WTC11 (cell line): ENCODE results near the gene FBXO4. TPM values are rescaled to one million over a fixed set of nuclear protein-coding genes. Genes with fewer than 3 reads are reported as not detected.

Experiments
- CREB1 ChIP-seq: sonication (generic); formaldehyde crosslinking; IDR thresholded peaks from 2 replicates; pipeline ENCODE4 v1.8.0; 2023; ENCODE audit warnings: mild to moderate bottlenecking, missing genetic modification reagents
- EMX1 ChIP-seq: fragments of 250-450 bp; sonication (Bioruptor Pico); IDR thresholded peaks from 2 replicates; pipeline ENCODE4 v1.8.0; 2021; ENCODE audit warnings: mild to moderate bottlenecking
- NFE2L1 ChIP-seq: sonication (generic); formaldehyde crosslinking; IDR thresholded peaks from 2 replicates; pipeline ENCODE4 v1.8.1; 2023; ENCODE audit warnings: missing genetic modification reagents
- OVOL2 ChIP-seq: fragments of 250-450 bp; sonication (Bioruptor Pico); IDR thresholded peaks from 2 replicates; pipeline ENCODE4 v1.9.0; 2021; ENCODE audit warnings: mild to moderate bottlenecking, borderline replicate concordance
- RELA ChIP-seq: sonication (generic); formaldehyde crosslinking; IDR thresholded peaks from 2 replicates; pipeline ENCODE4 v1.8.1; 2022; ENCODE audit warnings: missing genetic modification reagents, mild to moderate bottlenecking, borderline replicate concordance
- SMAD3 ChIP-seq: sonication (generic); formaldehyde crosslinking; IDR thresholded peaks from 2 replicates; pipeline ENCODE4 v1.8.0; 2022; ENCODE audit warnings: missing genetic modification reagents, mild to moderate bottlenecking, borderline replicate concordance
- TEAD4 ChIP-seq: sonication (generic); formaldehyde crosslinking; IDR thresholded peaks from 2 replicates; pipeline ENCODE4 v1.8.0; 2022; ENCODE audit warnings: mild to moderate bottlenecking, missing genetic modification reagents
- ZNF396 ChIP-seq: fragments of 250-450 bp; sonication (Bioruptor Pico); IDR thresholded peaks from 2 replicates; pipeline ENCODE4 v1.8.0; 2021; ENCODE audit warnings: mild to moderate bottlenecking, moderate library complexity, borderline replicate concordance
- ZNF416 ChIP-seq: fragments of 250-450 bp; sonication (Bioruptor Pico); IDR thresholded peaks from 2 replicates; pipeline ENCODE4 v1.9.0; 2021; ENCODE audit warnings: mild to moderate bottlenecking, inconsistent platforms
- ZNF423 ChIP-seq: fragments of 250-450 bp; sonication (Bioruptor Pico); IDR thresholded peaks from 2 replicates; pipeline ENCODE4 v2.1.2; 2022; ENCODE audit warnings: mild to moderate bottlenecking, moderate library complexity
- total RNA-seq: library from RNA; stranded (reverse); gene quantifications from 3 replicates; pipeline ENCODE4 v1.2.3, GENCODE V29; 2021
- TF ChIP-seq, protein P1 (sequence below): sonication (generic); formaldehyde crosslinking; IDR thresholded peaks from 2 replicates; pipeline ENCODE4 v1.8.1; 2022; ENCODE audit warnings: mild to moderate bottlenecking, moderate library complexity, missing genetic modification reagents
- TF ChIP-seq, protein P2 (sequence below): sonication (generic); formaldehyde crosslinking; IDR thresholded peaks from 2 replicates; pipeline ENCODE4 v1.8.1; 2023; ENCODE audit warnings: mild to moderate bottlenecking, missing genetic modification reagents, borderline replicate concordance
- TF ChIP-seq, protein P3 (sequence below): sonication (generic); formaldehyde crosslinking; IDR thresholded peaks from 2 replicates; pipeline ENCODE4 v1.8.1; 2023; ENCODE audit warnings: mild to moderate bottlenecking, missing genetic modification reagents, moderate library complexity
- TF ChIP-seq, protein P4 (sequence below): fragments of 250-450 bp; sonication (Bioruptor Pico); IDR thresholded peaks from 2 replicates; pipeline ENCODE4 v1.9.0; 2021; ENCODE audit warnings: mild to moderate bottlenecking
- TF ChIP-seq, protein P5 (sequence below): sonication (generic); formaldehyde crosslinking; IDR thresholded peaks from 2 replicates; pipeline ENCODE4 v1.8.1; 2022; ENCODE audit warnings: low read depth, missing genetic modification reagents, borderline replicate concordance
- TF ChIP-seq, protein P6 (sequence below): fragments of 200-600 bp; IDR thresholded peaks from 2 replicates; pipeline ENCODE4 v1.8.0; 2022; ENCODE audit warnings: antibody characterized with exemption
- TF ChIP-seq, protein P7 (sequence below): fragments of 250-450 bp; sonication (Bioruptor Pico); conservative IDR thresholded peaks from 2 replicates; pipeline ENCODE4 v1.9.0; 2021; ENCODE audit warnings: mild to moderate bottlenecking

The FBXO4 gene
- total RNA-seq, 1 experiment from 2014 or later = 0.72 TPM

DNA sequence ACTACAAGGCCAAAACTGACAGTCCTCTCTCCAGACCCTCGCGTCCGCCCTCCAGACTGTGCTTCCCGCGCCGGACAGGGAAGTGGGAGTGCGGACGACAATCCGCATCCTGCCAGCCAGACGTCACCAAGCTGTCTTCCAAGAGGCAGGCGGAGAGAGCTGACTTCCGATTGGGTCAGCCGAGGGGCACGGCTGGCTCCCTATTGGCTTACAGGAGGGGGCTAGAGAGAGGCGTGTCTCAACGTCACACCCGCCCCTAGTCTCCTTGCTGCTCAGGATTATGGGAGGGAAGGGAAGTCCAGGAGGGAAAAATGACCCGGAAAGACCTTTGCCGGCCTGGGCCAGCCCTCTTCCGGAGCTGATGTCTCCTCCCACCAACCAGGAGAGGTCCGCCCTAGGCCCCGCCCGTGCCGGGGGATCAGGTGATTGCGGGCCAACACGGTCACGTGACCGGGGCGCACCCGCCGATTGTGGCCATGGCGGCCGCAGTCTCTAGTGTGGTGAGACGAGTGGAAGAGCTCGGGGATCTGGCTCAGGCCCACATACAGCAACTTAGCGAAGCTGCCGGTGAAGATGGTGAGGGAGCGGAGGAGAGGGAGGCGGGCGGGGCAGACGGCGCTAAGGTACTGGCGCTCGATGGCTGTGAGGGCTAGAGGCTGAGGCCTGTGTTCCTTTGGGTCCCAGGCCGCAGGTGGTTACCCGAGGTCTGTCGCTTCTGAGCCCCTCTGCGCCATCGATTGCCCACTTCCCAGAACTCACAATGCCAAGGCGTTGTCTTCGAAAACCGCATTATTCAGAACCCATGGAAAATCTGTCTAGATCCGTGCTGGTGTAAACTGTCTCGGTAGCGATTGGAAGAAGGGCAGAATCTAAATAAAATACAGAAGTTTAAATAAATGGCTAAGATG, 20.9 kb upstream of the FBXO4 start, which contains the start of gene RIMOC1 (continued):
- peak; percentile 8; the same call in 1 of the 2 replicates for TF ChIP-seq CREB1
- TF ChIP-seq SMAD3 = peak; percentile 88; the same call in 1 of the 2 replicates
- TF ChIP-seq, protein P1, sequence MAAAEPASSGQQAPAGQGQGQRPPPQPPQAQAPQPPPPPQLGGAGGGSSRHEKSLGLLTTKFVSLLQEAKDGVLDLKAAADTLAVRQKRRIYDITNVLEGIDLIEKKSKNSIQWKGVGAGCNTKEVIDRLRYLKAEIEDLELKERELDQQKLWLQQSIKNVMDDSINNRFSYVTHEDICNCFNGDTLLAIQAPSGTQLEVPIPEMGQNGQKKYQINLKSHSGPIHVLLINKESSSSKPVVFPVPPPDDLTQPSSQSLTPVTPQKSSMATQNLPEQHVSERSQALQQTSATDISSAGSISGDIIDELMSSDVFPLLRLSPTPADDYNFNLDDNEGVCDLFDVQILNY (CRISPR knock-in tag) = no peak
- TF ChIP-seq, protein P2, sequence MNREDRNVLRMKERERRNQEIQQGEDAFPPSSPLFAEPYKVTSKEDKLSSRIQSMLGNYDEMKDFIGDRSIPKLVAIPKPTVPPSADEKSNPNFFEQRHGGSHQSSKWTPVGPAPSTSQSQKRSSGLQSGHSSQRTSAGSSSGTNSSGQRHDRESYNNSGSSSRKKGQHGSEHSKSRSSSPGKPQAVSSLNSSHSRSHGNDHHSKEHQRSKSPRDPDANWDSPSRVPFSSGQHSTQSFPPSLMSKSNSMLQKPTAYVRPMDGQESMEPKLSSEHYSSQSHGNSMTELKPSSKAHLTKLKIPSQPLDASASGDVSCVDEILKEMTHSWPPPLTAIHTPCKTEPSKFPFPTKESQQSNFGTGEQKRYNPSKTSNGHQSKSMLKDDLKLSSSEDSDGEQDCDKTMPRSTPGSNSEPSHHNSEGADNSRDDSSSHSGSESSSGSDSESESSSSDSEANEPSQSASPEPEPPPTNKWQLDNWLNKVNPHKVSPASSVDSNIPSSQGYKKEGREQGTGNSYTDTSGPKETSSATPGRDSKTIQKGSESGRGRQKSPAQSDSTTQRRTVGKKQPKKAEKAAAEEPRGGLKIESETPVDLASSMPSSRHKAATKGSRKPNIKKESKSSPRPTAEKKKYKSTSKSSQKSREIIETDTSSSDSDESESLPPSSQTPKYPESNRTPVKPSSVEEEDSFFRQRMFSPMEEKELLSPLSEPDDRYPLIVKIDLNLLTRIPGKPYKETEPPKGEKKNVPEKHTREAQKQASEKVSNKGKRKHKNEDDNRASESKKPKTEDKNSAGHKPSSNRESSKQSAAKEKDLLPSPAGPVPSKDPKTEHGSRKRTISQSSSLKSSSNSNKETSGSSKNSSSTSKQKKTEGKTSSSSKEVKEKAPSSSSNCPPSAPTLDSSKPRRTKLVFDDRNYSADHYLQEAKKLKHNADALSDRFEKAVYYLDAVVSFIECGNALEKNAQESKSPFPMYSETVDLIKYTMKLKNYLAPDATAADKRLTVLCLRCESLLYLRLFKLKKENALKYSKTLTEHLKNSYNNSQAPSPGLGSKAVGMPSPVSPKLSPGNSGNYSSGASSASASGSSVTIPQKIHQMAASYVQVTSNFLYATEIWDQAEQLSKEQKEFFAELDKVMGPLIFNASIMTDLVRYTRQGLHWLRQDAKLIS (CRISPR knock-in tag) = no peak
- TF ChIP-seq, protein P3, sequence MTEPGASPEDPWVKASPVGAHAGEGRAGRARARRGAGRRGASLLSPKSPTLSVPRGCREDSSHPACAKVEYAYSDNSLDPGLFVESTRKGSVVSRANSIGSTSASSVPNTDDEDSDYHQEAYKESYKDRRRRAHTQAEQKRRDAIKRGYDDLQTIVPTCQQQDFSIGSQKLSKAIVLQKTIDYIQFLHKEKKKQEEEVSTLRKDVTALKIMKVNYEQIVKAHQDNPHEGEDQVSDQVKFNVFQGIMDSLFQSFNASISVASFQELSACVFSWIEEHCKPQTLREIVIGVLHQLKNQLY (CRISPR knock-in tag) = no peak
- no peak for TF ChIP-seq EMX1 (CRISPR knock-in tag)
- TF ChIP-seq, protein P4, sequence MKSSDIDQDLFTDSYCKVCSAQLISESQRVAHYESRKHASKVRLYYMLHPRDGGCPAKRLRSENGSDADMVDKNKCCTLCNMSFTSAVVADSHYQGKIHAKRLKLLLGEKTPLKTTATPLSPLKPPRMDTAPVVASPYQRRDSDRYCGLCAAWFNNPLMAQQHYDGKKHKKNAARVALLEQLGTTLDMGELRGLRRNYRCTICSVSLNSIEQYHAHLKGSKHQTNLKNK (CRISPR knock-in tag) = no peak
- no peak for TF ChIP-seq ZNF396 (CRISPR knock-in tag)
- TF ChIP-seq TEAD4 (CRISPR knock-in tag) = 0 out of 2 replicates have a peak, but pooled peaks have one; percentile 34
- no peak for TF ChIP-seq ZNF423 (CRISPR knock-in tag)
- no peak for TF ChIP-seq OVOL2 (CRISPR knock-in tag)
- TF ChIP-seq NFE2L1 (CRISPR knock-in tag) = peak; percentile 43; the same call in 1 of the 2 replicates
- TF ChIP-seq, protein P5, sequence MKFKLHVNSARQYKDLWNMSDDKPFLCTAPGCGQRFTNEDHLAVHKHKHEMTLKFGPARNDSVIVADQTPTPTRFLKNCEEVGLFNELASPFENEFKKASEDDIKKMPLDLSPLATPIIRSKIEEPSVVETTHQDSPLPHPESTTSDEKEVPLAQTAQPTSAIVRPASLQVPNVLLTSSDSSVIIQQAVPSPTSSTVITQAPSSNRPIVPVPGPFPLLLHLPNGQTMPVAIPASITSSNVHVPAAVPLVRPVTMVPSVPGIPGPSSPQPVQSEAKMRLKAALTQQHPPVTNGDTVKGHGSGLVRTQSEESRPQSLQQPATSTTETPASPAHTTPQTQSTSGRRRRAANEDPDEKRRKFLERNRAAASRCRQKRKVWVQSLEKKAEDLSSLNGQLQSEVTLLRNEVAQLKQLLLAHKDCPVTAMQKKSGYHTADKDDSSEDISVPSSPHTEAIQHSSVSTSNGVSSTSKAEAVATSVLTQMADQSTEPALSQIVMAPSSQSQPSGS = no peak
- TF ChIP-seq ZNF416 (CRISPR knock-in tag) = peak; percentile 74; the same call in 1 of the 2 replicates
- no peak for TF ChIP-seq RELA (CRISPR knock-in tag)
- TF ChIP-seq, protein P6, sequence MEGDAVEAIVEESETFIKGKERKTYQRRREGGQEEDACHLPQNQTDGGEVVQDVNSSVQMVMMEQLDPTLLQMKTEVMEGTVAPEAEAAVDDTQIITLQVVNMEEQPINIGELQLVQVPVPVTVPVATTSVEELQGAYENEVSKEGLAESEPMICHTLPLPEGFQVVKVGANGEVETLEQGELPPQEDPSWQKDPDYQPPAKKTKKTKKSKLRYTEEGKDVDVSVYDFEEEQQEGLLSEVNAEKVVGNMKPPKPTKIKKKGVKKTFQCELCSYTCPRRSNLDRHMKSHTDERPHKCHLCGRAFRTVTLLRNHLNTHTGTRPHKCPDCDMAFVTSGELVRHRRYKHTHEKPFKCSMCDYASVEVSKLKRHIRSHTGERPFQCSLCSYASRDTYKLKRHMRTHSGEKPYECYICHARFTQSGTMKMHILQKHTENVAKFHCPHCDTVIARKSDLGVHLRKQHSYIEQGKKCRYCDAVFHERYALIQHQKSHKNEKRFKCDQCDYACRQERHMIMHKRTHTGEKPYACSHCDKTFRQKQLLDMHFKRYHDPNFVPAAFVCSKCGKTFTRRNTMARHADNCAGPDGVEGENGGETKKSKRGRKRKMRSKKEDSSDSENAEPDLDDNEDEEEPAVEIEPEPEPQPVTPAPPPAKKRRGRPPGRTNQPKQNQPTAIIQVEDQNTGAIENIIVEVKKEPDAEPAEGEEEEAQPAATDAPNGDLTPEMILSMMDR = no peak
- TF ChIP-seq, protein P7, sequence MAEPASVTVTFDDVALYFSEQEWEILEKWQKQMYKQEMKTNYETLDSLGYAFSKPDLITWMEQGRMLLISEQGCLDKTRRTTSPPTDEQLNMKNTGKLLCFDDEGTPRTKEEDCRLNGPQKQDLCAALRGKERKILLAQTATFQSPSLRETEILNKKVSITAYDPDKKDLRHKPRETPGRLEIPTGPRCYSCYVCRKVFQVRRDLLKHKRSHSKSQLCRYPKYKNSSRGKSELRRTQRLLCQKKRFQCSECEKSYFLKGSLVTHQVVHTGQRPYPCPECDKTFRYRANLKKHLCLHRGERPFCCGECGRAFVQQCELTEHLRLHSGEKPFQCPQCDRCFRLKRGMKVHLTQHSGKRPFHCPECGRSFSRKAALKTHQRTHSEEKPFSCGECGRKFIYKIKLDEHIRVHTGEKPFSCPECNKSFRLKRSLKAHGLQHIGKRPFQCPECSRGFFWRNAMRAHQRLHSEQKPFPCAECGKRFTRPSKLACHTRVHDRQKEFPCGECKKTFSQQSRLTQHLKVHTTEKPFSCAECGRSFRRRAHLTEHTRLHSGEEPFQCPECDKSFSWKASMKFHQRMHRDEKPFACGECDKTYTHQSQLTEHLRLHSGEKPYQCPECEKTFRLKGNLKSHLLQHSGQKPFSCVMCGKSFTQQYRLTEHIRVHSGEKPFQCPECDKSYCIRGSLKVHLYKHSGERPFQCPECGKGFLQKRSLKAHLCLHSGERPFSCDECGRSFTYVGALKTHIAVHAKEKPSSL (CRISPR knock-in tag) = no peak
